GM12891 (cell line): Measurements from ENCODE around the gene NRIP3.

ENCODE experiments used
- POLR2A ChIP-seq: IDR thresholded peaks from 2 replicates; pipeline ENCODE4 v1.6.1; 2011; ENCODE audit warnings: low read depth, low read length, control low read depth
- POLR2AphosphoS5 ChIP-seq: IDR thresholded peaks from 2 replicates; pipeline ENCODE4 v1.6.1; 2011; ENCODE audit warnings: low read depth, low read length, control low read depth
- TAF1 ChIP-seq: IDR thresholded peaks from 2 replicates; pipeline ENCODE4 v1.6.1; 2011; ENCODE audit warnings: low read depth, low read length, control low read depth

DNA sequence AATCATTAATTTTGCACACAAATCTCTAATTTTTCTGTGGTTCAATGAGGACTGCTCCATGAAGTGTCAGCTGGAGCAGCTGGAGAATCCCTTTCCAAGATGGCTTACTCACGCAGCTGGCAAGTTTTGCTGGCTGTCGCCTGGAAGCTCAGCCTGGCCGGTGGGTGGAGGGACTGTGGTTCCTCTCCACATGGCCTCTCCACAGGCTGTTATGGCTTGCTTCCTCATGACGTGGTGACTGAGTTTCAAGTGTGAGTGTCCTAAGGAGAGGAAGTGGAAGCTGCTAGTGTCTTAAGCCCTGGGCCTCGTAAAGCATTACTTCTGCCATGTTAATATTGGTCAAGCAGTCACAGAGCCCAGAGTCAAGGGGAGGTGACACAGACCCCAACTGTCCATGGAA, 14.0 kb upstream of the NRIP3 start:
- TF ChIP-seq TAF1 (no peak), POLR2A (no peak), POLR2AphosphoS5 (no peak)
